Fibroblast of villous mesenchyme (primary cell): ENCODE results near the gene SDR39U1. TPM values are rescaled to one million over a fixed set of nuclear protein-coding genes. Genes with fewer than 3 reads are reported as not detected.

Experiments
- DNase-seq: peaks from one replicate; pipeline ENCODE4 v3.0.0-alpha.2; 2010; ENCODE audit warnings: low read depth
- H3K4me3 ChIP-seq: 2 replicates; pipeline ENCODE4 v1.5.1; 2011; ENCODE audit warnings: low read depth, mild to moderate bottlenecking, low read length
- CTCF ChIP-seq: IDR thresholded peaks from 2 replicates; pipeline ENCODE4 v1.5.1; 2012; ENCODE audit warnings: low read depth, mild to moderate bottlenecking, low read length; ENCODE audit not compliant: insufficient read depth
- total RNA-seq: library from RNA; depleted of rRNA; stranded (reverse); fragments of >200 nt; gene quantifications from 2 replicates; pipeline ENCODE4 v1.2.3, GENCODE V29; 2012

The SDR39U1 gene
- total RNA-seq, 1 donor: 9.5 TPM

- no peak overlapping the region for H3K4me3 ChIP-seq
- no peak for DNase-seq
- TF ChIP-seq CTCF: no peak
Measured at GRCh38 chr14:24427537-24428508, 14.8 kb downstream of the SDR39U1 start.

DNA sequence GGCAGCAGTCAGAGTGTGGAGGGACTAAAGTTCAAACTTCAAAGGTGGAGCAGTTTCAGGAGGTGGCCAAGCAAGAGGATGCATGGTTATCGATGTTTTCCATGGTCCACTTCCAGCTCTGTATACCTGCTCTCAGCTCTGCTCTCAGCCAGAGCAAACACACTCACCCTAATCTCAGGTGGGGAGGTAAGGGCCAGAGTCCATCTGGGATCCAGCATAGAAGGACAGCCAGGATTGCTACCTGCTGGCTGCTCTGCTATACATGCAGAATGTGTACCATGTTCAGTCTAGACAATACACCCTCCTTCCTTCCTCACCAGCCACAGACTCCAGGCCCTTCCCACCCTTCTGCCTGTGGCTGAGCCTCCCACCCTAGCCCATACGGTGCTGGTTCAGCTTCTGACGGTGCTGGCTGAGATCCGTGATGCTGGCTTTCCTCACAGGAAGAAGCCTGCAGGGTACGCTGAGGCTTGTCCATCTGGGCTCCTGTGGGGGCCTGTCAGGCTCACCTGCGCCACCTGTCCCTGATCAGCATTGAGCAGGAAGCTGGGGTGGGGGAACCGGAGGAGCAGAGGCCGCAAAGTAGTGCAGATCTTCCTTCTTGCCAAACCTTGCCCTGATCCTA lies 15.6 kb downstream of the SDR39U1 start:
- DNase-seq: no peak
- TF ChIP-seq CTCF: no peak
- H3K4me3 ChIP-seq: no peak overlapping the region

- no peak for DNase-seq
- no peak overlapping the region for H3K4me3 ChIP-seq
- no peak for TF ChIP-seq CTCF
Measured at GRCh38 chr14:24426150-24426911, 16.2 kb downstream of the SDR39U1 start.

DNA sequence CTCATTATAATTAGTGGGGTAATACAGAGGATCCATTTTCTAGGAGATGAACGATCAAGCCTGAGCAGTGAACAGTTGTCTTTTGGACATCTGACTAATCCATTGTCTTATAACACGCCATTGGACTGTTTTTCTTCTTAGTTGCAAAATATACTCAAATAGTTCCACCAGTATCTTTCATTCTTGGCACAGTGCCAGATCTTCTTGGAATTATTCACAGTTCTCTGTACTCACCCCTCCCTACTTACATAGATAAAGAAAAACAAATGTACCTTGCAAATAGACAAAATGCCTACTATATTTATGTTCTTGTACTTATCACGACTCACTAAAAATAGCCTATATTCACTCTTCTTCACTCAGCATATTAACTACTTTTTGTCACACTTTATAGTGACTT lies 16.9 kb downstream of the SDR39U1 start:
- DNase-seq: peak; percentile 75
- H3K4me3 ChIP-seq: no peak overlapping the region
- no peak for TF ChIP-seq CTCF

DNA sequence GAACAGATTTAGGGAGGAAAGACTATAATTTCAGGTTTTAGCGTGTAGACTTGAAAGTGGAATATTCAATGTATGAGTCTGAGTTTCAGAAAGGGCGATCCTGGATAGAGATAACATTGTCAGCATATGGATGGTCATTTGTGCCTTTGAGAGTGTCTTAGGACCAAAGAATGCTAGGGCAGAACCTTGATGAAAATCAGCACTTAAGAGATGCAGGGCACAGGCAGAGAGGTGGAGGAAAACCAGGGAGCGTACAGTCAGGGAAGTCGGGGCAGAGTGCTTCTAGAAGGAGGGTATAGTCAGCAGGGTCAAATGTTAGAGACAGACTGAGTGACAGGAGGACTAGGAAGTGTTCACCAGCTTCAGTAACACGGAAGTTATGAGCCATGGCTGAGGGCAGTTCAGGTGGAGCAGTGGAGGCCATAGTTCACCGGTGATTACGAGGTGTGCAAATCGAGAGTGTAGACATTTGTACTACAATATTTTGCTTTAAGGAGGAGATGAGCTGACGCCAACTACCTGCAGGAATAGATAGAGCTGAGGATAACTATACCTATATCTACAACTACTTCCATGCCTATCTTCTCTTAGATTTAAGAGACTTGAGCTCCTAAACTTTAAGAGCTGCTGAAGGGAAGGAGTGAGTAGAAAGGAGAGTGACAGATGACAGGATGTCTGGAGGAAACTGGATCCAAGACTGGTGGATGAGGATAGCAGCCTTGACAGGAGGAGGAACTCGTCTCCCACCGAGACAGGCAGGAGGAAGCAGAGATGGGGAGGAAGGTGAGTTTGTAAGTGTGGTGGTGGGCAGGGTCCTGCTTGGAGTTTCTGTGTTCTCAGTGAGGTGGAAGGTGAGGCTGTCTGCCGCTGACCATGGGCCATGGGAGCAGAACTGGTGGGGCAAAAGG lies 19.6 kb downstream of the SDR39U1 start:
- TF ChIP-seq CTCF: no peak
- DNase-seq: no peak
- no peak overlapping the region for H3K4me3 ChIP-seq

DNA sequence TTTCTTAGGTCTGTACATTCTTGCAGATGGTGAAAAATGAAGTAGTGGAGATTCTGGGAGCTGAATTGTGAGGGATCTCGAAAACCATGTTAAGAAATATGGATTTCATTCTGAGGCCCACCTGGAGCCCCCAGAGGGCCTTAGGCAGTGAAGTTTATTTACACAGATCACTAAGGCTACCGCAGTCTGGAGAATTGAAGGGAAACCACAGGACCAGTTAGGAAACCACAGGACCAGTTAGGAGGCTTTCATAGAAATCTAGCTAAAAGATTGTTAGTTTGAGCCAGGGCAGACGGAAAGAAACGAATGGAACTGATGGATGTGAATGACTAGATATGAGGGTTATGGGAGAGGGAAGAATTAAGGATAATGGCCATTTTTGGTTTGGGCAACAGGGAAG lies 20.3 kb downstream of the SDR39U1 start:
- no peak overlapping the region for H3K4me3 ChIP-seq
- no peak for DNase-seq
- no peak for TF ChIP-seq CTCF
